Esophagus muscularis mucosa (tissue), 3 donors: ENCODE results near the gene TOX2.

Experiments used
- POLR2A ChIP-seq: fragments of 450-650 bp; IDR thresholded peaks from one replicate; pipeline ENCODE4 v1.6.1; 2017; ENCODE audit warnings: antibody characterized with exemption, moderate library complexity, mild to moderate bottlenecking, low read depth
- POLR2AphosphoS5 ChIP-seq, 2 donors: sonication (generic); formaldehyde crosslinking; IDR thresholded peaks; one replicate each; pipeline ENCODE4 v1.6.1; 2017; ENCODE audit warnings: antibody characterized with exemption in 2 of 2
- TF ChIP-seq, protein P1 (sequence below), 3 experiments: fragments of 200-600 bp in 2 of 3; fragments of 450-650 bp in 1 of 3; sonication (generic) in 2 of 3; IDR thresholded peaks; one replicate each; pipeline ENCODE4 v1.5.1; 2017 to 2019; ENCODE audit warnings: antibody characterized with exemption in 3 of 3, mild to moderate bottlenecking in 2 of 3, moderate library complexity in 1 of 3

DNA sequence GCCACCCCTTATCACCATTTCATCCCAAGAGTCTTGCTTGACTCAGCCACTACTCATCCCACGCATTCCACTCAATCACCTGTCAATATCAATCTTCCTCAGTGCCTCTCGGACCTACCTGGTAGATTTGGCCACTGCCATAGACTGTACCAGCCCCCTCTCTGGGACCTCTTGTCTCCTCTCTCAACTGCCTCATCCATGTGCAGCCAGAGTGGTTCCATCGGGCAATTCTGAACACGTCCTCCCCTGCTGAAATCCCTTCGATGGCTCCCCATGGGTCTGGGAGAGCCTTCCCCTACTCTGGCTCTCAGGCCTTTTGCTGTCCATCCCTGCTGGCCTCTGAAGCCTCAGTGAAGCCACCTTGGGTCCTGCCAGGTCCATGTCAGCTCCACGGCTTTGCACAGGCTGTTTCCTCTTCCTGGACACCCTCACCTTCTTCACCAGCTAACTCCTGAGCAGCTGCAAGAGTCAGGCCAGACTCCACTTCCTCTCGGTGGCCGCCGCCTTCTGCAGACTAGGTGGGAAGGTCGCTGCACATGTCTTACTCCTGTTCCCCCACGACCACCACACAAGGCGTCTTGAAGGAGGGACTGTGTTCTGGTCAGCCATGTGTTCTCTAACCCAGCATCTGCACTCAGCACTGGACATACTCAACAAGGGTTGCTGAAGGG is 120.4 kb downstream of the TOX2 start:
- TF ChIP-seq POLR2AphosphoS5 (IDR thresholded peaks at IDR 0.05) (no peak), POLR2A (no peak)
- TF ChIP-seq, protein P1, sequence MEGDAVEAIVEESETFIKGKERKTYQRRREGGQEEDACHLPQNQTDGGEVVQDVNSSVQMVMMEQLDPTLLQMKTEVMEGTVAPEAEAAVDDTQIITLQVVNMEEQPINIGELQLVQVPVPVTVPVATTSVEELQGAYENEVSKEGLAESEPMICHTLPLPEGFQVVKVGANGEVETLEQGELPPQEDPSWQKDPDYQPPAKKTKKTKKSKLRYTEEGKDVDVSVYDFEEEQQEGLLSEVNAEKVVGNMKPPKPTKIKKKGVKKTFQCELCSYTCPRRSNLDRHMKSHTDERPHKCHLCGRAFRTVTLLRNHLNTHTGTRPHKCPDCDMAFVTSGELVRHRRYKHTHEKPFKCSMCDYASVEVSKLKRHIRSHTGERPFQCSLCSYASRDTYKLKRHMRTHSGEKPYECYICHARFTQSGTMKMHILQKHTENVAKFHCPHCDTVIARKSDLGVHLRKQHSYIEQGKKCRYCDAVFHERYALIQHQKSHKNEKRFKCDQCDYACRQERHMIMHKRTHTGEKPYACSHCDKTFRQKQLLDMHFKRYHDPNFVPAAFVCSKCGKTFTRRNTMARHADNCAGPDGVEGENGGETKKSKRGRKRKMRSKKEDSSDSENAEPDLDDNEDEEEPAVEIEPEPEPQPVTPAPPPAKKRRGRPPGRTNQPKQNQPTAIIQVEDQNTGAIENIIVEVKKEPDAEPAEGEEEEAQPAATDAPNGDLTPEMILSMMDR (IDR thresholded peaks at IDR 0.05) = no peak
